Tibial artery (tissue), 4 donors: ENCODE results near the gene ITGAV.

ENCODE experiments used
- DNase-seq, 2 donors: peaks; one replicate each; pipeline ENCODE4 v3.0.0-alpha.2; 2019
- H3K27ac ChIP-seq, 2 donors: fragments of 200-600 bp; sonication (generic) in 1 of 2; 1 replicate in 1 of 2; 2 replicates in 1 of 2; pipeline ENCODE4 v1.5.1; 2018 to 2019; ENCODE audit warnings: mild to moderate bottlenecking in 1 of 2
- H3K27me3 ChIP-seq, 2 donors: fragments of 200-600 bp; sonication (generic) in 1 of 2; one replicate each; pipeline versions ENCODE4 v1.5.1 to v1.6.0; 2016 to 2019
- H3K36me3 ChIP-seq, 3 donors: fragments of 200-600 bp; sonication (generic) in 2 of 3; one replicate each; pipeline ENCODE4 v1.5.1; 2016 to 2019; ENCODE audit warnings: mild to moderate bottlenecking in 2 of 3
- H3K4me1 ChIP-seq, 4 donors: fragments of 200-600 bp; sonication (generic) in 2 of 4; 1 replicate in 3 of 4; 2 replicates in 1 of 4; pipeline ENCODE4 v1.5.1; 2016 to 2019
- H3K4me3 ChIP-seq, 2 donors: fragments of 200-600 bp; sonication (generic) in 1 of 2; 1 replicate in 1 of 2; 2 replicates in 1 of 2; pipeline ENCODE4 v1.5.1; 2018 to 2019; ENCODE audit warnings: mild to moderate bottlenecking in 2 of 2
- H3K9me3 ChIP-seq, 3 donors: fragments of 200-600 bp; sonication (generic) in 1 of 3; one replicate each; pipeline ENCODE4 v1.5.1; 2016 to 2019
- CTCF ChIP-seq, 2 experiments: fragments of 200-600 bp in 1 of 2; fragments of 450-650 bp in 1 of 2; IDR thresholded peaks; one replicate each; pipeline ENCODE4 v1.5.1; 2017 to 2019; ENCODE audit warnings: antibody characterized with exemption in 2 of 2, mild to moderate bottlenecking in 1 of 2, moderate library complexity in 1 of 2
- intact Hi-C: fragments of 100-400 bp; cut with DNase I; formaldehyde crosslinking; loops from one replicate; pipeline ENCODE4 v1.15.0; 2023; ENCODE audit warnings: low total_unique reads

ITGAV gene

GRCh38 chr2:186670831-186671230 lies 81.0 kb downstream of the ITGAV start:
- no peak for DNase-seq
- no peaks in the 10 kb centered on the region for H3K9me3 ChIP-seq
- TF ChIP-seq CTCF (IDR thresholded peaks at IDR 0.05): no peak
- no peaks in the 10 kb centered on the region for H3K4me1 ChIP-seq
- intact Hi-C loops: no loop called here
- no peaks in the 10 kb centered on the region for H3K27me3 ChIP-seq
- no peak overlapping the region for H3K4me3 ChIP-seq
- peaks cover 90 to 93% (median 93%) of the 10 kb centered on the region in 3 donors for H3K36me3 ChIP-seq
- no peak overlapping the region for H3K27ac ChIP-seq

DNA sequence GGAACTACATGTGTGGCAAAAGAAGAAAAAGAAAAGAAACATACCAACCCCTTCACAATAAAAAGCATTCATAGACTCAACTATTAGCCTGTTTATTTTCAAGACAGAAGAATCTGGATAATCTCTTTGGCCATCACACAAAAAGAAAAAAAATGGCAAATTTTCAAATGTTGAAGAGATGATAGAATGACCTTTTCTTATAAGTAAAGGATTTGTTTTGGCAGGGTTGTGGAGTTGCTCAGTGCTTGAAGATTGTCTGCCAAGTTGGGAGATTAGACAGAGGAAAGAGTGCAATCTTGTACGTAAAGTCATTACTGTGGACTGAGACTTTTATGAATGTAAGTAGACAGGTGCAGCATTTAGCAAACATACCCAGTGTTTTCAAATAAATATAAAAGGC lies 85.5 kb downstream of the ITGAV start:
- Histone ChIP-seq H3K36me3 (peaks cover 64 to 80% (median 68%) of the 10 kb centered on the region in 3 donors), H3K27ac (no peak overlapping the region), H3K4me1 (no peaks in the 10 kb centered on the region), H3K4me3 (no peak overlapping the region), H3K9me3 (no peaks in the 10 kb centered on the region), H3K27me3 (no peaks in the 10 kb centered on the region)
- no peak for DNase-seq
- intact Hi-C loops: no loop called here
- TF ChIP-seq CTCF (IDR thresholded peaks at IDR 0.05): no peak

DNA sequence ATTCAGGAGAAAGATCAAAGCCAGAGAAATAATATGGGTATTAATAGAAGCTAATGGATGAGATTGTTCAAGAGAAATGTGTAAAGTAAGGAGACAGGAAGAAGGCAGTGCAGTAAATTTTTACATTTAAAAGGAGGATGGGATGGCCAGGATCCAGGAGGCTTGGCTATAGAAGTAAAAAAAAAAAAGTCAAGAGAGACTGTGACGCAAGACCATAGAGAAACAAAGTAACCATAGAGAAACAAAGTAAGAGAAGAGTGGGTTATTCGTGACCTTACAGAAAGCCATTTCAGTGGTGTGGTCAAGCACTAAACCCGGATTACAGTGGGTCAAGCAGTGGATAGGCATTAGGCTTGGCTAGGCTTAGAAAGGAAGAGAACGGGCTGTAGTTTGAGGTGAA lies 93.5 kb downstream of the ITGAV start:
- intact Hi-C loops: no loop called here
- H3K27me3 ChIP-seq: no peaks in the 10 kb centered on the region
- no peak for DNase-seq
- no peak for TF ChIP-seq CTCF (IDR thresholded peaks at IDR 0.05)
- H3K36me3 ChIP-seq: peaks cover 0 to 4% (median 2%) of the 10 kb centered on the region in 3 donors
- H3K4me3 ChIP-seq: no peak overlapping the region
- H3K9me3 ChIP-seq: no peaks in the 10 kb centered on the region
- H3K4me1 ChIP-seq: no peaks in the 10 kb centered on the region
- H3K27ac ChIP-seq: no peak overlapping the region

DNA sequence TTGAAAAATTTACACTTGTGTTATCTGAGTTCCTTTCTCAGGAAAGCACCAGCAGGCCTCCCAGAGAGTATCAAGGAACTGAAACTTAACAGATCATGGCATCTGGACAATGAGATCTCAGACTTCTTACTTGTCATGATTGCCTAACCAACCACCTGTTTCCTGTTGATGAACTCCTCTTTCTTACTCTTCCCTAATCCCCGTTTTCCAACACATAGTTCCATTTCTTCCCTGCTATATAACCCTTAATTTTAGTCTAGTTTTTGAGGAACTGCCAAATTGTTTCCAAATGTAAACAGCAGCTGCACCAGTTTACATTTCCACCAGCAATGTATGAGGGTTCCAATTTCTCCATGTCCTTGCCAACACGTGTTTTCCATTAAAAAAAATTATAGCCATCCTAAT lies 98.0 kb downstream of the ITGAV start:
- no peaks in the 10 kb centered on the region for H3K27me3 ChIP-seq
- intact Hi-C loops: no loop called here
- H3K4me1 ChIP-seq: no peaks in the 10 kb centered on the region
- no peak overlapping the region for H3K27ac ChIP-seq
- no peak for DNase-seq
- H3K9me3 ChIP-seq: no peaks in the 10 kb centered on the region
- TF ChIP-seq CTCF (IDR thresholded peaks at IDR 0.05): no peak
- no peaks in the 10 kb centered on the region for H3K36me3 ChIP-seq
- no peak overlapping the region for H3K4me3 ChIP-seq

- H3K9me3 ChIP-seq: no peaks in the 10 kb centered on the region
- peaks cover 0 to 5% (median 2%) of the 10 kb centered on the region in 4 donors for H3K4me1 ChIP-seq
- no peak overlapping the region for H3K27ac ChIP-seq
- H3K4me3 ChIP-seq: no peak overlapping the region
- no peaks in the 10 kb centered on the region for H3K27me3 ChIP-seq
- no peak for DNase-seq
- TF ChIP-seq CTCF (IDR thresholded peaks at IDR 0.05): no peak
- no peaks in the 10 kb centered on the region for H3K36me3 ChIP-seq
- intact Hi-C loops: no loop called here
Observed at GRCh38 chr2:186688813-186689212, 99.0 kb downstream of the ITGAV start.

- Histone ChIP-seq H3K27me3 (no peaks in the 10 kb centered on the region), H3K4me1 (peaks cover 0 to 13% (median 4%) of the 10 kb centered on the region in 4 donors), H3K9me3 (no peaks in the 10 kb centered on the region), H3K36me3 (no peaks in the 10 kb centered on the region), H3K27ac (no peak overlapping the region), H3K4me3 (no peak overlapping the region)
- TF ChIP-seq CTCF (IDR thresholded peaks at IDR 0.05): no peak
- intact Hi-C loops: no loop called here
- no peak for DNase-seq
Observed at GRCh38 chr2:186690786-186691185, 100.9 kb downstream of the ITGAV start.
